Endothelial cell of umbilical vein (primary cell): ENCODE results near the gene TM9SF4. TPM values are rescaled to one million over a fixed set of nuclear protein-coding genes. Genes with fewer than 3 reads are reported as not detected.

Experiments
- BruUV-seq: library from RNA; stranded (reverse); fragments of 400-500 nt; replicated peaks from 2 replicates; lab custom pipeline; 2021; lab: Mats Ljungman, UMichigan
- CTCF ChIA-PET: fragments of 300-600, 350-600 bp; sonication (Branson Sonifier 250); formaldehyde crosslinking; loops from one replicate; lab custom pipeline; 2021; ENCODE audit warnings: antibody characterized with exemption, inconsistent platforms; lab: Charles Lee
- POLR2A ChIA-PET: fragments of 300-600, 350-600 bp; sonication (Branson Sonifier 250); formaldehyde crosslinking; loops from one replicate; lab custom pipeline; 2021; ENCODE audit warnings: antibody characterized with exemption, inconsistent platforms; lab: Charles Lee
- DNase-seq: peaks from one replicate; pipeline ENCODE4 v3.0.0-alpha.2; 2011; ENCODE audit warnings: low read depth, low spot score
- FAIRE-seq: peaks from 2 replicates; lab custom pipeline; 2011; peaks lifted over from hg19 to GRCh38; lab: Jason Lieb, UNC
- H2AFZ ChIP-seq: 2 replicates; pipeline ENCODE4 v1.6.0; 2012; ENCODE audit warnings: low read depth, low read length, control low read depth, inconsistent platforms
- H3K27ac ChIP-seq: 2 replicates; pipeline ENCODE4 v1.5.1; 2011; ENCODE audit warnings: low read depth, mild to moderate bottlenecking, control low read depth, low read length, moderate library complexity; ENCODE audit not compliant: insufficient read depth
- H3K27me3 ChIP-seq, 2 experiments: 2 replicates each; pipeline versions ENCODE4 v1.6.0 to v1.6.1; 2011; ENCODE audit warnings: low read length in 2 of 2, mixed read lengths in 1 of 2; ENCODE audit not compliant: control insufficient read depth in 2 of 2, insufficient read depth in 2 of 2
- H3K36me3 ChIP-seq, 2 experiments: 2 replicates in 1 of 2; 3 replicates in 1 of 2; pipeline ENCODE4 v1.5.1; 2011; ENCODE audit warnings: low read length in 2 of 2, mild to moderate bottlenecking in 1 of 2, moderate library complexity in 1 of 2; ENCODE audit not compliant: control insufficient read depth in 2 of 2, insufficient read depth in 2 of 2; ENCODE audit errors: extremely low read depth in 1 of 2
- H3K4me1 ChIP-seq: 3 replicates; pipeline ENCODE4 v1.5.1; 2011; ENCODE audit warnings: mild to moderate bottlenecking, low read length; ENCODE audit not compliant: control insufficient read depth, insufficient read depth; ENCODE audit errors: extremely low read depth
- H3K4me2 ChIP-seq: 2 replicates; pipeline ENCODE4 v1.6.1; 2011; ENCODE audit warnings: low read length, control low read depth, mixed read lengths; ENCODE audit not compliant: insufficient read depth
- H3K4me3 ChIP-seq, 3 experiments: fragments of 200-600 bp in 1 of 3; sonication (generic), shearing (Covaris generic) in 1 of 3; replicated peaks in 1 of 3; 2 replicates each; pipeline ENCODE4 v1.5.1; 2011 to 2016; ENCODE audit warnings: control low read depth in 3 of 3, low read length in 3 of 3, mild to moderate bottlenecking in 2 of 3, inconsistent platforms in 1 of 3, low read depth in 1 of 3, moderate library complexity in 1 of 3; ENCODE audit not compliant: insufficient read depth in 1 of 3
- H3K79me2 ChIP-seq: 2 replicates; pipeline ENCODE4 v1.6.0; 2012; ENCODE audit warnings: low read length, inconsistent platforms; ENCODE audit not compliant: control insufficient read depth, insufficient read depth
- H3K9ac ChIP-seq: replicated peaks from 2 replicates; pipeline ENCODE3; 2011; ENCODE audit warnings: low read length, control low read depth; ENCODE audit not compliant: insufficient read depth; ENCODE audit errors: extremely low read depth
- H3K9me1 ChIP-seq: replicated peaks from 3 replicates; pipeline ENCODE4 v1.6.0; 2011; ENCODE audit warnings: mild to moderate bottlenecking, low read length; ENCODE audit not compliant: control insufficient read depth, insufficient read depth; ENCODE audit errors: extremely low read depth
- H3K9me3 ChIP-seq: replicated peaks from 2 replicates; pipeline ENCODE4 v1.5.1; 2012; ENCODE audit warnings: low read length, inconsistent platforms; ENCODE audit not compliant: control insufficient read depth, insufficient read depth
- H4K20me1 ChIP-seq: replicated peaks from 2 replicates; pipeline ENCODE3; 2011; ENCODE audit warnings: mild to moderate bottlenecking, low read length; ENCODE audit not compliant: control insufficient read depth, insufficient read depth; ENCODE audit errors: extremely low read depth
- EZH2 ChIP-seq: IDR thresholded peaks from 2 replicates; pipeline ENCODE4 v1.6.1; 2012; ENCODE audit warnings: borderline replicate concordance, low read depth, mild to moderate bottlenecking, moderate library complexity, low read length, inconsistent platforms; ENCODE audit not compliant: severe bottlenecking
- FOS ChIP-seq: IDR thresholded peaks from 2 replicates; pipeline ENCODE4 v1.6.1; 2011; ENCODE audit warnings: mild to moderate bottlenecking, low read length, moderate library complexity, borderline replicate concordance; ENCODE audit not compliant: insufficient read depth
- GATA2 ChIP-seq: IDR thresholded peaks from 2 replicates; pipeline ENCODE4 v1.7.0; 2011; ENCODE audit warnings: low read depth, mild to moderate bottlenecking, moderate library complexity, mixed read lengths, low read length; ENCODE audit not compliant: insufficient read length, insufficient read depth
- JUN ChIP-seq: IDR thresholded peaks from 2 replicates; pipeline ENCODE4 v1.6.1; 2011; ENCODE audit warnings: borderline replicate concordance, low read depth; ENCODE audit not compliant: insufficient read length, insufficient read depth
- MYC ChIP-seq: IDR thresholded peaks from one replicate; pipeline ENCODE4 v1.6.1; 2011; ENCODE audit warnings: mild to moderate bottlenecking, low read depth, low read length
- POLR2A ChIP-seq: IDR thresholded peaks from 2 replicates; pipeline ENCODE4 v1.6.1; 2012; ENCODE audit warnings: low read depth, mild to moderate bottlenecking, control low read depth, low read length
- POLR2AphosphoS5 ChIP-seq: IDR thresholded peaks from 2 replicates; pipeline ENCODE4 v1.6.1; 2012; ENCODE audit warnings: low read depth, mild to moderate bottlenecking, control low read depth, low read length, moderate library complexity; ENCODE audit not compliant: insufficient read depth
- dilution Hi-C: fragments of 300-500 bp; cut with MboI; formaldehyde crosslinking; loops from one replicate; pipeline ENCODE4 v1.15.0; 2019; ENCODE audit warnings: low sequenced_read_pairs; ENCODE audit not compliant: extremely low pct_ligation_motif_present
- intact Hi-C: fragments of 100-400 bp; cut with micrococcal nuclease; formaldehyde crosslinking; loops from one replicate; pipeline ENCODE4 v1.10.0; 2022
- polyA plus RNA-seq, 4 experiments: library from polyadenylated mRNA; depleted of rRNA in 3 of 4; stranded (reverse) in 3 of 4; unstranded in 1 of 4; fragments of >200 nt; gene quantifications; 2 replicates each; pipeline versions ENCODE4 v1.2.1 to v1.2.3, GENCODE V29; 2011 to 2012; ENCODE audit warnings: missing spikeins in 1 of 4
- total RNA-seq: library from RNA; stranded (reverse); gene quantifications from 2 replicates; pipeline ENCODE4 v1.2.3, GENCODE V29; 2021
- TF ChIP-seq, protein P1 (sequence below), 2 donors: IDR thresholded peaks; 1 replicate in 1 of 2; 2 replicates in 1 of 2; pipeline ENCODE4 v1.5.1; 2011; ENCODE audit warnings: low read length in 2 of 2, mild to moderate bottlenecking in 2 of 2, moderate library complexity in 2 of 2, control low read depth in 1 of 2, inconsistent platforms in 1 of 2, low read depth in 1 of 2; ENCODE audit not compliant: insufficient read depth in 1 of 2; ENCODE audit errors: extremely low read depth in 1 of 2
- TF ChIP-seq, protein P2 (sequence below): IDR thresholded peaks from 2 replicates; pipeline ENCODE4 v1.6.1; 2011; ENCODE audit not compliant: insufficient read depth, insufficient read length

The TM9SF4 gene
- total and polyA plus RNA-seq, 2 donors (not counting 3 experiments of a cell fraction or from before 2014, with no cell fraction given), result 46.4 to 61.9 TPM

- peaks cover 14 to 22% of the 10 kb centered on the region in 2 experiments for H3K36me3 ChIP-seq
- TF ChIP-seq MYC (no peak), GATA2 (no peak), POLR2AphosphoS5 (no peak), EZH2 (no peak), POLR2A (no peak), FOS (no peak), JUN (no peak)
- TF ChIP-seq, protein P1, sequence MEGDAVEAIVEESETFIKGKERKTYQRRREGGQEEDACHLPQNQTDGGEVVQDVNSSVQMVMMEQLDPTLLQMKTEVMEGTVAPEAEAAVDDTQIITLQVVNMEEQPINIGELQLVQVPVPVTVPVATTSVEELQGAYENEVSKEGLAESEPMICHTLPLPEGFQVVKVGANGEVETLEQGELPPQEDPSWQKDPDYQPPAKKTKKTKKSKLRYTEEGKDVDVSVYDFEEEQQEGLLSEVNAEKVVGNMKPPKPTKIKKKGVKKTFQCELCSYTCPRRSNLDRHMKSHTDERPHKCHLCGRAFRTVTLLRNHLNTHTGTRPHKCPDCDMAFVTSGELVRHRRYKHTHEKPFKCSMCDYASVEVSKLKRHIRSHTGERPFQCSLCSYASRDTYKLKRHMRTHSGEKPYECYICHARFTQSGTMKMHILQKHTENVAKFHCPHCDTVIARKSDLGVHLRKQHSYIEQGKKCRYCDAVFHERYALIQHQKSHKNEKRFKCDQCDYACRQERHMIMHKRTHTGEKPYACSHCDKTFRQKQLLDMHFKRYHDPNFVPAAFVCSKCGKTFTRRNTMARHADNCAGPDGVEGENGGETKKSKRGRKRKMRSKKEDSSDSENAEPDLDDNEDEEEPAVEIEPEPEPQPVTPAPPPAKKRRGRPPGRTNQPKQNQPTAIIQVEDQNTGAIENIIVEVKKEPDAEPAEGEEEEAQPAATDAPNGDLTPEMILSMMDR (IDR thresholded peaks at IDR 0.05; ENCODE audit: extremely low read depth in 1 of 2, insufficient read depth in 1 of 2, low read depth in 1 of 2, low read length in 2 of 2), result no peak
- TF ChIP-seq, protein P2, sequence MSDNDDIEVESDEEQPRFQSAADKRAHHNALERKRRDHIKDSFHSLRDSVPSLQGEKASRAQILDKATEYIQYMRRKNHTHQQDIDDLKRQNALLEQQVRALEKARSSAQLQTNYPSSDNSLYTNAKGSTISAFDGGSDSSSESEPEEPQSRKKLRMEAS, result no peak
- dilution Hi-C loops, result no loop called here
- no peaks in the 10 kb centered on the region for H3K9me3 ChIP-seq
- DNase-seq (no peak), FAIRE-seq (no peak)
- peaks cover 10% of the 10 kb centered on the region for H3K4me1 ChIP-seq
- no peak overlapping the region for H3K27ac ChIP-seq
- H3K9me1 ChIP-seq, result no peaks in the 10 kb centered on the region
- ChIA-PET CTCF (no interaction called here), POLR2A (no interaction called here)
- H3K9ac ChIP-seq, result no peak overlapping the region
- no peaks in the 10 kb centered on the region for H3K27me3 ChIP-seq
- no peak overlapping the region for H2AFZ ChIP-seq
- BruUV-seq, result no TSS peak
- no peaks in the 10 kb centered on the region for H4K20me1 ChIP-seq
- H3K79me2 ChIP-seq, result no peaks in the 10 kb centered on the region
- H3K4me3 ChIP-seq, result no peak overlapping the region
- H3K4me2 ChIP-seq, result no peak overlapping the region
- intact Hi-C loops, result no loop called here
Observed at GRCh38 chr20:32193996-32194395, 84.5 kb downstream of the TM9SF4 start.
